ENCODE data around the gene TBX15. TPM values are rescaled to one million over a fixed set of nuclear protein-coding genes. Genes with fewer than 3 reads are reported as not detected.

Gene TBX15
- polyA plus RNA-seq, 1 donor (not counting 4 experiments of a cell fraction or from before 2014, with no cell fraction given), result not detected

GRCh38 chr1:118982266-118982665, 5.9 kb downstream of the TBX15 start:
- Histone ChIP-seq H3K4me2 (ENCODE audit: control insufficient read depth, extremely low read depth, insufficient read depth, low read depth, low read length) (no peak overlapping the region), H3K4me3 (ENCODE audit: control insufficient read depth in 2 of 3, extremely low read depth in 1 of 3, insufficient read depth in 2 of 3, low read depth in 1 of 3, low read length in 3 of 3) (no peak overlapping the region), H3K4me1 (ENCODE audit: control insufficient read depth, extremely low read depth, insufficient read depth, low read length) (no peaks in the 10 kb centered on the region), H3K9me3 (ENCODE audit: control insufficient read depth, low read depth, low read length) (peaks cover 14% of the 10 kb centered on the region), H3K27ac (ENCODE audit: control insufficient read depth, insufficient read depth, low read length) (no peak overlapping the region), H3K9me1 (ENCODE audit: control insufficient read depth, extremely low read depth, insufficient read depth, low read length) (no peaks in the 10 kb centered on the region), H3K79me2 (ENCODE audit: control insufficient read depth, insufficient read depth, low read length) (no peaks in the 10 kb centered on the region), H3K27me3 (ENCODE audit: control insufficient read depth, extremely low read depth, insufficient read depth, low read length) (peaks cover 81% of the 10 kb centered on the region), H3K9ac (ENCODE audit: control insufficient read depth, extremely low read depth, insufficient read depth, low read length) (no peak overlapping the region), H3K36me3 (ENCODE audit: control insufficient read depth in 2 of 2, extremely low read depth in 1 of 2, insufficient read depth in 2 of 2, low read length in 2 of 2) (no peaks in the 10 kb centered on the region), H2AFZ (ENCODE audit: control insufficient read depth, low read length) (no peak overlapping the region), H4K20me1 (ENCODE audit: control insufficient read depth, extremely low read depth, insufficient read depth, low read length) (no peaks in the 10 kb centered on the region)
- no peak for DNase-seq (ENCODE audit: low read depth, low spot score)
- FAIRE-seq, result no peak
- dilution Hi-C loops (cut with MboI; ENCODE audit: extremely low pct_ligation_motif_present, low sequenced_read_pairs), result no loop called here
- TF ChIP-seq EZH2 (IDR thresholded peaks at IDR 0.05; ENCODE audit: low read length) (no peak), CTCF (optimal IDR thresholded peaks at IDR 0.05 in 1 of 3, IDR thresholded peaks at IDR 0.05 in 1 of 3, conservative IDR thresholded peaks at IDR 0.05 in 1 of 3; ENCODE audit: extremely low read depth in 1 of 3, insufficient read depth in 2 of 3, low read length in 3 of 3) (no peak)

GRCh38 chr1:118981436-118981835, 6.7 kb downstream of the TBX15 start:
- FAIRE-seq (no peak), DNase-seq (ENCODE audit: low read depth, low spot score) (no peak)
- Histone ChIP-seq H3K4me2 (ENCODE audit: control insufficient read depth, extremely low read depth, insufficient read depth, low read depth, low read length) (no peak overlapping the region), H3K27me3 (ENCODE audit: control insufficient read depth, extremely low read depth, insufficient read depth, low read length) (peaks cover 78% of the 10 kb centered on the region), H3K9me3 (ENCODE audit: control insufficient read depth, low read depth, low read length) (peaks cover 11% of the 10 kb centered on the region), H4K20me1 (ENCODE audit: control insufficient read depth, extremely low read depth, insufficient read depth, low read length) (no peaks in the 10 kb centered on the region), H3K4me1 (ENCODE audit: control insufficient read depth, extremely low read depth, insufficient read depth, low read length) (no peaks in the 10 kb centered on the region), H3K36me3 (ENCODE audit: control insufficient read depth in 2 of 2, extremely low read depth in 1 of 2, insufficient read depth in 2 of 2, low read length in 2 of 2) (no peaks in the 10 kb centered on the region), H3K79me2 (ENCODE audit: control insufficient read depth, insufficient read depth, low read length) (no peaks in the 10 kb centered on the region), H2AFZ (ENCODE audit: control insufficient read depth, low read length) (no peak overlapping the region), H3K4me3 (ENCODE audit: control insufficient read depth in 2 of 3, extremely low read depth in 1 of 3, insufficient read depth in 2 of 3, low read depth in 1 of 3, low read length in 3 of 3) (no peak overlapping the region), H3K9me1 (ENCODE audit: control insufficient read depth, extremely low read depth, insufficient read depth, low read length) (no peaks in the 10 kb centered on the region), H3K27ac (ENCODE audit: control insufficient read depth, insufficient read depth, low read length) (no peak overlapping the region), H3K9ac (ENCODE audit: control insufficient read depth, extremely low read depth, insufficient read depth, low read length) (no peak overlapping the region)
- dilution Hi-C loops (cut with MboI; ENCODE audit: extremely low pct_ligation_motif_present, low sequenced_read_pairs), result no loop called here
- no peak for TF ChIP-seq CTCF (optimal IDR thresholded peaks at IDR 0.05 in 1 of 3, IDR thresholded peaks at IDR 0.05 in 1 of 3, conservative IDR thresholded peaks at IDR 0.05 in 1 of 3; ENCODE audit: extremely low read depth in 1 of 3, insufficient read depth in 2 of 3, low read length in 3 of 3)
- no peak for TF ChIP-seq EZH2 (IDR thresholded peaks at IDR 0.05; ENCODE audit: low read length)
